Stimulated activated CD4-positive, alpha-beta T cell treated with anti-CD3 and anti-CD28 coated beads, TNF-alpha, amount 100 ng/mL, for 24 hours (primary cell): Measurements from ENCODE around the gene WTAP.

Source experiments
- DNase-seq, 3 experiments: peaks; one replicate each; pipeline ENCODE4 v3.0.0-alpha.2; 2020; ENCODE audit warnings: low read depth in 3 of 3

WTAP gene

DNA sequence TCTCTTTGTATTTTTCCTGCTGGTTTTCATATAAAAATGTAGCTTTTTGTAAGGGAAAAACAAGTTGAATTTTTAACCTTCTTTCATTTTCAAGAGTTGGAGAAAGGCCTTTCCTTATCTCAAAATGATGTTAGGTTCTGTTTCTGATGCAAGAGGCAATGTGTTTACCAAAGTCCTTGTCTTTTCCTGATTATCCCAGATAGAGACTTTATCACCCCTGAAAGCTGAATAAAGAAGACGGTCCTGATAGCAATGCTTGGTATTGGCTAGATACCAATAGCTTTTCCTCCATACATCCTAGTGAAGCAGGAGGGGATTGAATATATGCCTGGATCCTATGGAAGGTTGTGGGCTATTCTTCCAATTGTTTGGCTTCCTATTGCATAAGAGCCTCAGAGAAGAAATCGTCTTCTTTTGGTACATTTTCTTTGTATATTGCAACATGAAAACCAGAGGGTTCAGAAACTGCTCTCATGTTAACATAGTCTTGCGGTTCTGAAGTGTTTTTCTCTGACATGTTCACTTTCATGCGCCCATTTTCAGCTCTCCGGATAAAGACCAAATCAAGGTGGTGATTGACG lies 78.2 kb downstream of the WTAP start:
- no peak for DNase-seq
